HG03342 (cell line): ENCODE results near the gene SPATA18.

Experiments
- ATAC-seq: cut with Tn5 transposase; IDR thresholded peaks from one replicate; pipeline ENCODE4 v1.9.1; 2021; ENCODE audit warnings: mild to moderate bottlenecking, moderate library complexity; ENCODE audit not compliant: unreplicated experiment

SPATA18 gene

GRCh38 chr4:52051213-52051614 lies at the start of gene SPATA18:
Gene SPATA18 (plus strand): TSS chr4:52051304. CDS start chr4:52051705, 401 bp downstream.
- peak; percentile 43 for ATAC-seq

- ATAC-seq = no peak
Measured at GRCh38 chr4:52001616-52002015, 49.5 kb upstream of the SPATA18 start.

- ATAC-seq = no peak
Measured at GRCh38 chr4:52004414-52004813, 46.7 kb upstream of the SPATA18 start.

- no peak for ATAC-seq
Measured at GRCh38 chr4:52005604-52006273, 45.4 kb upstream of the SPATA18 start.

- no peak for ATAC-seq
Measured at GRCh38 chr4:52006887-52007286, 44.2 kb upstream of the SPATA18 start.

- ATAC-seq = no peak
Measured at GRCh38 chr4:52010986-52011385, 40.1 kb upstream of the SPATA18 start.

GRCh38 chr4:52012651-52013050 lies 38.5 kb upstream of the SPATA18 start:
- no peak for ATAC-seq

- ATAC-seq = no peak
Measured at GRCh38 chr4:52014903-52015302, 36.2 kb upstream of the SPATA18 start.

- no peak for ATAC-seq
Measured at GRCh38 chr4:52015366-52015765, 35.7 kb upstream of the SPATA18 start.

GRCh38 chr4:52016981-52017380 lies 34.1 kb upstream of the SPATA18 start:
- ATAC-seq = no peak

GRCh38 chr4:52017814-52018213 lies 33.3 kb upstream of the SPATA18 start:
- no peak for ATAC-seq

GRCh38 chr4:52019936-52020657 lies 31.0 kb upstream of the SPATA18 start, which contains the start of gene LRRC66:
Gene LRRC66 (minus strand): TSS chr4:52020363. CDS start chr4:52017613, 2,750 bp downstream.
- no peak for ATAC-seq

- ATAC-seq = no peak
Measured at GRCh38 chr4:52028970-52029369, 22.1 kb upstream of the SPATA18 start.

GRCh38 chr4:52032005-52032404 lies 19.1 kb upstream of the SPATA18 start:
- ATAC-seq = no peak

- ATAC-seq = no peak
Measured at GRCh38 chr4:52035190-52035589, 15.9 kb upstream of the SPATA18 start.

GRCh38 chr4:52036886-52037530 lies 14.1 kb upstream of the SPATA18 start:
- no peak for ATAC-seq

GRCh38 chr4:52037689-52038102 lies 13.4 kb upstream of the SPATA18 start:
- peak; percentile 50 for ATAC-seq

- ATAC-seq = peak; percentile 91
Measured at GRCh38 chr4:52038103-52038912, 12.8 kb upstream of the SPATA18 start, which contains the start of gene SGCB. Gene SGCB (minus strand): TSS chr4:52038299. CDS start chr4:52038259, 40 bp downstream.

- no peak for ATAC-seq
Measured at GRCh38 chr4:52045028-52045427, 6.1 kb upstream of the SPATA18 start.

GRCh38 chr4:52049266-52049665 lies 1.8 kb upstream of the SPATA18 start:
- ATAC-seq = no peak
